Liver (tissue), 9 donors: ENCODE results near the gene WWC1. TPM values are rescaled to one million over a fixed set of nuclear protein-coding genes. Genes with fewer than 3 reads are reported as not detected.
"Not testable (repeated sequence)": the region's sequence is repeated elsewhere in the genome, so short reads cannot be mapped to it uniquely, and the experiment has no call there.

ENCODE experiments used
- DNase-seq: peaks from one replicate; pipeline ENCODE4 v3.0.0-alpha.2; 2017; ENCODE audit warnings: low spot score
- H3K27ac ChIP-seq, 2 donors: one replicate each; pipeline ENCODE4 v1.7.0; 2013; ENCODE audit warnings: inconsistent platforms in 2 of 2, low read length in 2 of 2, control low read depth in 1 of 2, low read depth in 1 of 2, mild to moderate bottlenecking in 1 of 2
- H3K27me3 ChIP-seq, 4 donors: one replicate each; pipeline versions ENCODE4 v1.6.1 to v1.7.0; 2013; ENCODE audit warnings: low read length in 3 of 4, inconsistent platforms in 1 of 4, mild to moderate bottlenecking in 1 of 4, moderate library complexity in 1 of 4; ENCODE audit not compliant: control insufficient read depth in 4 of 4, insufficient read depth in 4 of 4
- H3K36me3 ChIP-seq, 4 donors: one replicate each; pipeline versions ENCODE4 v1.6.1 to v1.7.0; 2013; ENCODE audit warnings: low read length in 3 of 4, mild to moderate bottlenecking in 3 of 4, low read depth in 1 of 4, moderate library complexity in 1 of 4; ENCODE audit not compliant: control insufficient read depth in 4 of 4, insufficient read depth in 3 of 4
- H3K4me1 ChIP-seq, 4 donors: one replicate each; pipeline versions ENCODE4 v1.6.1 to v1.7.0; 2013; ENCODE audit warnings: low read length in 3 of 4, mild to moderate bottlenecking in 3 of 4, moderate library complexity in 1 of 4; ENCODE audit not compliant: control insufficient read depth in 4 of 4, insufficient read depth in 4 of 4
- H3K4me3 ChIP-seq, 3 donors: one replicate each; pipeline versions ENCODE4 v1.6.1 to v1.7.0; 2013; ENCODE audit warnings: low read length in 3 of 3, control low read depth in 1 of 3, low read depth in 1 of 3, mild to moderate bottlenecking in 1 of 3
- H3K9ac ChIP-seq, 2 donors: one replicate each; pipeline ENCODE4 v1.7.0; 2013; ENCODE audit warnings: low read length in 2 of 2, mild to moderate bottlenecking in 2 of 2, moderate library complexity in 2 of 2, control low read depth in 1 of 2, low read depth in 1 of 2
- H3K9me3 ChIP-seq, 4 donors: one replicate each; pipeline versions ENCODE4 v1.6.1 to v1.7.0; 2013; ENCODE audit warnings: low read length in 3 of 4; ENCODE audit not compliant: control insufficient read depth in 4 of 4
- EGR1 ChIP-seq, 2 donors: IDR thresholded peaks; 2 replicates each; pipeline ENCODE4 v1.6.1; 2016 to 2018; ENCODE audit warnings: antibody characterized with exemption in 2 of 2, low read depth in 2 of 2
- FOXA1 ChIP-seq: IDR thresholded peaks from 2 replicates; pipeline ENCODE4 v1.6.1; 2016; ENCODE audit warnings: antibody characterized with exemption
- FOXA2 ChIP-seq: IDR thresholded peaks from 2 replicates; pipeline ENCODE4 v1.6.1; 2016; ENCODE audit warnings: antibody characterized with exemption
- GABPA ChIP-seq, 2 donors: IDR thresholded peaks in 1 of 2; conservative IDR thresholded peaks in 1 of 2; 2 replicates each; pipeline ENCODE4 v1.6.1; 2016; ENCODE audit warnings: antibody characterized with exemption in 2 of 2, mild to moderate bottlenecking in 1 of 2, moderate library complexity in 1 of 2
- HNF4A ChIP-seq, 2 donors: conservative IDR thresholded peaks; 2 replicates each; pipeline ENCODE4 v1.6.1; 2016; ENCODE audit warnings: antibody characterized with exemption in 2 of 2, mild to moderate bottlenecking in 2 of 2
- RAD21 ChIP-seq, 2 donors: IDR thresholded peaks; 2 replicates each; pipeline ENCODE4 v1.6.1; 2016; ENCODE audit warnings: antibody characterized with exemption in 2 of 2, mild to moderate bottlenecking in 2 of 2
- RXRA ChIP-seq, 2 donors: IDR thresholded peaks; 2 replicates each; pipeline ENCODE4 v1.6.1; 2017 to 2018; ENCODE audit warnings: antibody characterized with exemption in 2 of 2, mild to moderate bottlenecking in 1 of 2
- SP1 ChIP-seq: IDR thresholded peaks from 2 replicates; pipeline ENCODE4 v1.6.1; 2018; ENCODE audit warnings: antibody characterized with exemption, mild to moderate bottlenecking
- YY1 ChIP-seq: IDR thresholded peaks from 2 replicates; pipeline ENCODE4 v1.6.1; 2016; ENCODE audit warnings: antibody characterized with exemption, mild to moderate bottlenecking
- WGBS: extraction: QIAGEN DNeasy Blood & Tissue Kit; methylation state at CpG from one replicate; pipeline ENCODE4 v1.1.7; 2013; 5-methylcytosine and 5-hydroxymethylcytosine counted together
- polyA plus RNA-seq, 2 donors: library from polyadenylated mRNA; stranded (reverse) in 1 of 2; unstranded in 1 of 2; fragments of 200-250 nt in 1 of 2; fragments of >200 nt in 1 of 2; fragmentation: Nextera tagmentation in 1 of 2; extraction: Ambion mirVana in 1 of 2; gene quantifications; one replicate each; pipeline versions ENCODE4 v1.2.1 to v1.2.3, GENCODE V29; 2013 to 2015
- total RNA-seq, 2 donors: library from RNA; depleted of rRNA; stranded (reverse); fragments of >200 nt; gene quantifications; one replicate each; pipeline ENCODE4 v1.2.3, GENCODE V29; 2014
- TF ChIP-seq, protein P1 (sequence below): IDR thresholded peaks from 2 replicates; pipeline ENCODE4 v1.6.1; 2016; ENCODE audit warnings: antibody characterized with exemption
- TF ChIP-seq, protein P2 (sequence below): IDR thresholded peaks from 2 replicates; pipeline ENCODE4 v1.6.1; 2016; ENCODE audit warnings: antibody characterized with exemption
- TF ChIP-seq, protein P3 (sequence below): IDR thresholded peaks from 2 replicates; pipeline ENCODE4 v1.6.1; 2016; ENCODE audit warnings: antibody characterized with exemption
- TF ChIP-seq, protein P4 (sequence below): IDR thresholded peaks from 2 replicates; pipeline ENCODE4 v1.6.1; 2016; ENCODE audit warnings: antibody characterized with exemption, mild to moderate bottlenecking
- donor health status: healthy.
- donor health status: healthy.
- donor health status: healthy.
- donor health status: healthy.
- donor health status: healthy.

The WWC1 gene
- total and polyA plus RNA-seq, 4 donors = 5.9 to 25.1 (median 14.8) TPM

DNA sequence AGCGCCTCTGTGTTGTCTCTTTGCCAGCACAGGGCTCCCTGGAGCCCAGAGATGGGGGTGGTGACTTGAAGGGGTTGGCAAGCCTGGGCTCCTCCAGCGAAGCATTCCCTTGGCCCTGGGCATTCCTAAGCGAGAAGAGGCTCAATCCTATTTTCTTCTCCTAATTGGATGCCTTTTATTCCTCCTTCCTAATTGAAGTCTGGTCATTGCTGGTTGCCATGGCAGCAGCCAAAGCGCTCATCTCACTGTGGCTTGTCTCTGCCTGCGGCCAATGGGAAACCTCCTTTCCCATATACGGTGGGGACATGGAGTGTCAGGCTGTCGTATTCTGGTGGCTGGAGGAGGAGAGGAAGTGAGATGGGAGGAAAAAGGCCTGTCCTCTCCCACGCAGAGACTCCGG lies 142.6 kb downstream of the WWC1 start:
- H3K4me3 ChIP-seq = no peak overlapping the region
- H3K9me3 ChIP-seq = no peaks in the 10 kb centered on the region
- H3K27me3 ChIP-seq = no peaks in the 10 kb centered on the region
- H3K27ac ChIP-seq = no peak overlapping the region
- no peak overlapping the region for H3K9ac ChIP-seq
- WGBS = 82% methylated on average over 9 of the region's 9 CpGs
- TF ChIP-seq YY1 (no peak), FOXA2 (no peak), GABPA (IDR thresholded peaks at IDR 0.05 in 1 of 2, conservative IDR thresholded peaks at IDR 0.05 in 1 of 2) (no peak)
- TF ChIP-seq, protein P1, sequence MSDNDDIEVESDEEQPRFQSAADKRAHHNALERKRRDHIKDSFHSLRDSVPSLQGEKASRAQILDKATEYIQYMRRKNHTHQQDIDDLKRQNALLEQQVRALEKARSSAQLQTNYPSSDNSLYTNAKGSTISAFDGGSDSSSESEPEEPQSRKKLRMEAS = no peak
- TF ChIP-seq, protein P2, sequence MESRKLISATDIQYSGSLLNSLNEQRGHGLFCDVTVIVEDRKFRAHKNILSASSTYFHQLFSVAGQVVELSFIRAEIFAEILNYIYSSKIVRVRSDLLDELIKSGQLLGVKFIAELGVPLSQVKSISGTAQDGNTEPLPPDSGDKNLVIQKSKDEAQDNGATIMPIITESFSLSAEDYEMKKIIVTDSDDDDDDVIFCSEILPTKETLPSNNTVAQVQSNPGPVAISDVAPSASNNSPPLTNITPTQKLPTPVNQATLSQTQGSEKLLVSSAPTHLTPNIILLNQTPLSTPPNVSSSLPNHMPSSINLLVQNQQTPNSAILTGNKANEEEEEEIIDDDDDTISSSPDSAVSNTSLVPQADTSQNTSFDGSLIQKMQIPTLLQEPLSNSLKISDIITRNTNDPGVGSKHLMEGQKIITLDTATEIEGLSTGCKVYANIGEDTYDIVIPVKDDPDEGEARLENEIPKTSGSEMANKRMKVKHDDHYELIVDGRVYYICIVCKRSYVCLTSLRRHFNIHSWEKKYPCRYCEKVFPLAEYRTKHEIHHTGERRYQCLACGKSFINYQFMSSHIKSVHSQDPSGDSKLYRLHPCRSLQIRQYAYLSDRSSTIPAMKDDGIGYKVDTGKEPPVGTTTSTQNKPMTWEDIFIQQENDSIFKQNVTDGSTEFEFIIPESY = no peak
- DNase-seq = no peak
- no peaks in the 10 kb centered on the region for H3K4me1 ChIP-seq
- peaks cover 10 to 84% (median 41%) of the 10 kb centered on the region in 4 donors for H3K36me3 ChIP-seq

DNA sequence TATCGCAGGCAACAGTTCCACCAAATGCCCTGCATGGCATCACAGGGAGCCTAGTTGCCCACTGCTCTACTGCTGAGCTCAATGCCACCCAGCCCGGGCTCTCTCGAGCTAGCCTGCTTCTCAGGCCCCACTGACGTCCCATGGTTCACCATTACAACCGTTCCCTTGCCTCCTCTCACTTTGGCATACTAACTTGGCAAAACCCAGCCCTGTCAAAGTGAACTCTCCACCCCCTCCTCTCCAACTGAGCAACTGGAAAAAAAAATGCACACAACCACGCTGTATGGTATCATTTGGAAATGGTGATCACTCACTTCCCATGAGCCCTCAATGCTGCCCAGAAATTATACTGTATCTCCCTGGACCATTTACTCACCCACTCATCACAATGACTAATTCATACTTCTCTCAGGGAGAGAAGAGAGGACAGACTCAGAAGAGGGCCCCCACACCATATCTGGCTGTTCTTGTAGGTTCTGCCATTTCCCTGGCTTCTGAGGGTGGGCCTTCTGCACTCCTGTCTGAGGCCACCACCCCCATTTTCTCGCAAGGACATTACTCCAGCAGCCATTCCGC lies 143.4 kb downstream of the WWC1 start:
- H3K9me3 ChIP-seq = no peaks in the 10 kb centered on the region
- H3K4me3 ChIP-seq = no peak overlapping the region
- no peak overlapping the region for H3K27ac ChIP-seq
- no peaks in the 10 kb centered on the region for H3K27me3 ChIP-seq
- H3K9ac ChIP-seq = no peak overlapping the region
- no peak for TF ChIP-seq SP1
- TF ChIP-seq RXRA (IDR thresholded peaks at IDR 0.05) = no peak
- TF ChIP-seq EGR1 (IDR thresholded peaks at IDR 0.05; ENCODE audit: low read depth in 2 of 2) = no peak
- no peak for TF ChIP-seq RAD21 (IDR thresholded peaks at IDR 0.05)
- TF ChIP-seq, protein P3, sequence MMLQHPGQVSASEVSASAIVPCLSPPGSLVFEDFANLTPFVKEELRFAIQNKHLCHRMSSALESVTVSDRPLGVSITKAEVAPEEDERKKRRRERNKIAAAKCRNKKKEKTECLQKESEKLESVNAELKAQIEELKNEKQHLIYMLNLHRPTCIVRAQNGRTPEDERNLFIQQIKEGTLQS = no peak
- no peak for TF ChIP-seq YY1
- TF ChIP-seq, protein P4, sequence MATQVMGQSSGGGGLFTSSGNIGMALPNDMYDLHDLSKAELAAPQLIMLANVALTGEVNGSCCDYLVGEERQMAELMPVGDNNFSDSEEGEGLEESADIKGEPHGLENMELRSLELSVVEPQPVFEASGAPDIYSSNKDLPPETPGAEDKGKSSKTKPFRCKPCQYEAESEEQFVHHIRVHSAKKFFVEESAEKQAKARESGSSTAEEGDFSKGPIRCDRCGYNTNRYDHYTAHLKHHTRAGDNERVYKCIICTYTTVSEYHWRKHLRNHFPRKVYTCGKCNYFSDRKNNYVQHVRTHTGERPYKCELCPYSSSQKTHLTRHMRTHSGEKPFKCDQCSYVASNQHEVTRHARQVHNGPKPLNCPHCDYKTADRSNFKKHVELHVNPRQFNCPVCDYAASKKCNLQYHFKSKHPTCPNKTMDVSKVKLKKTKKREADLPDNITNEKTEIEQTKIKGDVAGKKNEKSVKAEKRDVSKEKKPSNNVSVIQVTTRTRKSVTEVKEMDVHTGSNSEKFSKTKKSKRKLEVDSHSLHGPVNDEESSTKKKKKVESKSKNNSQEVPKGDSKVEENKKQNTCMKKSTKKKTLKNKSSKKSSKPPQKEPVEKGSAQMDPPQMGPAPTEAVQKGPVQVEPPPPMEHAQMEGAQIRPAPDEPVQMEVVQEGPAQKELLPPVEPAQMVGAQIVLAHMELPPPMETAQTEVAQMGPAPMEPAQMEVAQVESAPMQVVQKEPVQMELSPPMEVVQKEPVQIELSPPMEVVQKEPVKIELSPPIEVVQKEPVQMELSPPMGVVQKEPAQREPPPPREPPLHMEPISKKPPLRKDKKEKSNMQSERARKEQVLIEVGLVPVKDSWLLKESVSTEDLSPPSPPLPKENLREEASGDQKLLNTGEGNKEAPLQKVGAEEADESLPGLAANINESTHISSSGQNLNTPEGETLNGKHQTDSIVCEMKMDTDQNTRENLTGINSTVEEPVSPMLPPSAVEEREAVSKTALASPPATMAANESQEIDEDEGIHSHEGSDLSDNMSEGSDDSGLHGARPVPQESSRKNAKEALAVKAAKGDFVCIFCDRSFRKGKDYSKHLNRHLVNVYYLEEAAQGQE = no peak
- no peak for TF ChIP-seq FOXA1
- TF ChIP-seq FOXA2 = no peak
- no peak for TF ChIP-seq HNF4A (conservative IDR thresholded peaks at IDR 0.05)
- 92% methylated on average over 8 of the region's 8 CpGs for WGBS
- H3K36me3 ChIP-seq = peaks cover 10 to 83% (median 40%) of the 10 kb centered on the region in 4 donors
- DNase-seq = no peak
- H3K4me1 ChIP-seq = no peaks in the 10 kb centered on the region

DNA sequence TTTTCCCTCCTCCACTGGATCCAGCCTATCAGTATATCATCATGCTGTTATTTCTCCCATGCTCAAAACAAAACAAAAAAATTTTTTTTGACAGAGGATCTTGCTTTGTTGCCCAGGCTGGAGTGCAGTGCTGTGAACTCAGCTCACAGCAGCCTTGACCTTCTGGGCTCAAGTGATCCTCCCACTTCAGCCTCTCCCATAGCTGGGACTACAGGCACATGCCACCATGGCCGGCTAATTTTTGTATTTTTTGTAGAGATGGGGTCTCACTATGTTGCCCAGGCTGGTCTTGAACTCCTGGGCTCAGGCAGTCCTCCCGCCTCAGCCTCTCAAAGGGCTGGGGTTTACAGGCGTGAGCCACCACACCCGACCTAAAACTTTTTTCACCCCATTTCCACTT lies 143.9 kb downstream of the WWC1 start:
- not testable (repeated sequence) for H3K27ac ChIP-seq, H3K9me3 ChIP-seq, H3K27me3 ChIP-seq, H3K4me1 ChIP-seq, H3K4me3 ChIP-seq, DNase-seq, H3K9ac ChIP-seq
- H3K36me3 ChIP-seq = peaks cover 8 to 82% (median 40%) of the 10 kb centered on the region in 4 donors
- WGBS = 96% methylated on average over 4 of the region's 4 CpGs
